ENCODE results near the gene DCAF11. TPM values are rescaled to one million over a fixed set of nuclear protein-coding genes. Genes with fewer than 3 reads are reported as not detected.
A peak's percentile ranks its signal among the peaks of the same experiment; 100 is the strongest.

DCAF11 gene
- total and polyA plus RNA-seq, 2 of the 13 experiments (the other 11 are each of a cell fraction or from before 2014, with no cell fraction given): 150 to 257 TPM

- Histone ChIP-seq H3K27ac (ENCODE audit: extremely low read length, insufficient read depth, low read length) (peak overlapping the region; percentile 3), H3K27me3 (ENCODE audit: control insufficient read depth in 1 of 2, insufficient read depth in 2 of 2, low read length in 2 of 2) (peaks cover 11 to 49% of the 10 kb centered on the region in 2 experiments; a peak in 3 of 5 replicates), H3K4me2 (ENCODE audit: low read depth, low read length) (peak overlapping the region; percentile 74), H3K9ac (ENCODE audit: insufficient read depth, low read depth, low read length) (peak overlapping the region; percentile 25; the same call in 1 of the 2 replicates), H3K4me1 (ENCODE audit: insufficient read depth, low read length) (peaks cover 33% of the 10 kb centered on the region), H3K79me2 (ENCODE audit: insufficient read depth, low read length) (no peaks in the 10 kb centered on the region), H3K9me3 (ENCODE audit: low read length) (no peaks in the 10 kb centered on the region), H2AFZ (ENCODE audit: low read length) (no peak overlapping the region), H4K20me1 (ENCODE audit: insufficient read depth, low read length) (no peaks in the 10 kb centered on the region), H3K4me3 (replicated peaks in 1 of 3; ENCODE audit: insufficient read depth in 1 of 3, low read depth in 2 of 3, low read length in 3 of 3) (peak overlapping the region in 2 of 3 experiments; percentile 6 to 49; a peak in 4 of 6 replicates), H3K36me3 (replicated peaks in 1 of 2; ENCODE audit: control insufficient read depth in 1 of 2, insufficient read depth in 2 of 2, low read length in 2 of 2) (no peaks in the 10 kb centered on the region)
- ChIA-PET CTCF (ENCODE audit: low intra/inter-chr PET ratio, low total read pairs) (no interaction called here), POLR2A (interaction anchor here (0.6 to 4.7 kb wide), 11 partner anchors 9 to 175 kb away, joined by 3 to 62 read pairs (median 8); partner anchors contain the start of genes CARMIL3, DCAF11, EMC9 and IRF9)
- in situ Hi-C loops (cut with HindIII; ENCODE audit: extremely low pct_ligation_motif_present, low pct_unique_long_range_greater_than_20kb): no loop called here
- peak; percentile 72 for DNase-seq (ENCODE audit: low spot score)
- peak; percentile 78 for ATAC-seq
- FAIRE-seq: peak; percentile 97
- intact Hi-C loops (cut with micrococcal nuclease; ENCODE audit: unreplicated experiment): no loop called here
- BruUV-seq (replicated peaks): no TSS peak
- WGBS (ENCODE audit: low lambda C conversion rate): 20% methylated on average over 12 of the region's 12 CpGs
- TF ChIP-seq ZBTB26 (CRISPR knock-in tag; IDR thresholded peaks at IDR 0.05; ENCODE audit: borderline replicate concordance) (peak; percentile 37; the same call in 1 of the 2 replicates), MNT (IDR thresholded peaks at IDR 0.05) (no peak), SRY (CRISPR knock-in tag; IDR thresholded peaks at IDR 0.05) (no peak)
- TF ChIP-seq, protein P1, sequence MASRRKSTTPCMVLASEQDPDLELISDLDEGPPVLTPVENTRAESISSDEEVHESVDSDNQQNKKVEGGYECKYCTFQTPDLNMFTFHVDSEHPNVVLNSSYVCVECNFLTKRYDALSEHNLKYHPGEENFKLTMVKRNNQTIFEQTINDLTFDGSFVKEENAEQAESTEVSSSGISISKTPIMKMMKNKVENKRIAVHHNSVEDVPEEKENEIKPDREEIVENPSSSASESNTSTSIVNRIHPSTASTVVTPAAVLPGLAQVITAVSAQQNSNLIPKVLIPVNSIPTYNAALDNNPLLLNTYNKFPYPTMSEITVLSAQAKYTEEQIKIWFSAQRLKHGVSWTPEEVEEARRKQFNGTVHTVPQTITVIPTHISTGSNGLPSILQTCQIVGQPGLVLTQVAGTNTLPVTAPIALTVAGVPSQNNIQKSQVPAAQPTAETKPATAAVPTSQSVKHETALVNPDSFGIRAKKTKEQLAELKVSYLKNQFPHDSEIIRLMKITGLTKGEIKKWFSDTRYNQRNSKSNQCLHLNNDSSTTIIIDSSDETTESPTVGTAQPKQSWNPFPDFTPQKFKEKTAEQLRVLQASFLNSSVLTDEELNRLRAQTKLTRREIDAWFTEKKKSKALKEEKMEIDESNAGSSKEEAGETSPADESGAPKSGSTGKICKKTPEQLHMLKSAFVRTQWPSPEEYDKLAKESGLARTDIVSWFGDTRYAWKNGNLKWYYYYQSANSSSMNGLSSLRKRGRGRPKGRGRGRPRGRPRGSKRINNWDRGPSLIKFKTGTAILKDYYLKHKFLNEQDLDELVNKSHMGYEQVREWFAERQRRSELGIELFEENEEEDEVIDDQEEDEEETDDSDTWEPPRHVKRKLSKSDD (CRISPR knock-in tag; IDR thresholded peaks at IDR 0.05; ENCODE audit: low read depth): no peak
- TF ChIP-seq, protein P2, sequence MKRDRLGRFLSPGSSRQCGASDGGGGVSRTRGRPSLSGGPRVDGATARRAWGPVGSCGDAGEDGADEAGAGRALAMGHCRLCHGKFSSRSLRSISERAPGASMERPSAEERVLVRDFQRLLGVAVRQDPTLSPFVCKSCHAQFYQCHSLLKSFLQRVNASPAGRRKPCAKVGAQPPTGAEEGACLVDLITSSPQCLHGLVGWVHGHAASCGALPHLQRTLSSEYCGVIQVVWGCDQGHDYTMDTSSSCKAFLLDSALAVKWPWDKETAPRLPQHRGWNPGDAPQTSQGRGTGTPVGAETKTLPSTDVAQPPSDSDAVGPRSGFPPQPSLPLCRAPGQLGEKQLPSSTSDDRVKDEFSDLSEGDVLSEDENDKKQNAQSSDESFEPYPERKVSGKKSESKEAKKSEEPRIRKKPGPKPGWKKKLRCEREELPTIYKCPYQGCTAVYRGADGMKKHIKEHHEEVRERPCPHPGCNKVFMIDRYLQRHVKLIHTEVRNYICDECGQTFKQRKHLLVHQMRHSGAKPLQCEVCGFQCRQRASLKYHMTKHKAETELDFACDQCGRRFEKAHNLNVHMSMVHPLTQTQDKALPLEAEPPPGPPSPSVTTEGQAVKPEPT (CRISPR knock-in tag; IDR thresholded peaks at IDR 0.05; ENCODE audit: low read depth): no peak
Observed at GRCh38 chr14:24067133-24068082, 47.2 kb upstream of the DCAF11 start.
